SK-N-SH treated with all-trans-retinoic acid at 6 μM for 48 hours (cell line): Measurements from ENCODE around the gene BICD1.

Experiments
- ATAC-seq: fragments of 200-7000 bp; cut with Tn5 transposase; 3 replicates; pipeline ENCODE4 v1.9.1; 2020; ENCODE audit warnings: mild to moderate bottlenecking, moderate library complexity
- ARNTL ChIP-seq: fragments of 450-650 bp; formaldehyde crosslinking; IDR thresholded peaks from 2 replicates; pipeline ENCODE4 v1.5.0; 2020; ENCODE audit warnings: low read depth, mild to moderate bottlenecking, moderate library complexity, borderline replicate concordance
- BACH2 ChIP-seq: fragments of 250-450 bp; sonication (Bioruptor Pico); IDR thresholded peaks from 2 replicates; pipeline ENCODE4 v1.9.0; 2021; ENCODE audit warnings: mild to moderate bottlenecking, borderline replicate concordance
- CREB5 ChIP-seq: fragments of 250-450 bp; sonication (Bioruptor Pico); IDR thresholded peaks from 2 replicates; pipeline ENCODE4 v1.5.1; 2020; ENCODE audit warnings: low read depth, mild to moderate bottlenecking, moderate library complexity
- CSDC2 ChIP-seq: fragments of 250-450 bp; sonication (Bioruptor Pico); IDR thresholded peaks from 2 replicates; pipeline ENCODE4 v1.5.0; 2020; ENCODE audit warnings: mild to moderate bottlenecking, moderate library complexity
- GLIS3 ChIP-seq: fragments of 250-450 bp; sonication (Bioruptor Pico); IDR thresholded peaks from 2 replicates; pipeline ENCODE4 v1.5.0; 2020; ENCODE audit warnings: mild to moderate bottlenecking, moderate library complexity
- ISL1 ChIP-seq: fragments of 250-450 bp; sonication (Bioruptor Pico); IDR thresholded peaks from 2 replicates; pipeline ENCODE4 v2.1.2; 2022; ENCODE audit warnings: mild to moderate bottlenecking, moderate library complexity
- OSR1 ChIP-seq: fragments of 250-450 bp; sonication (Bioruptor Pico); IDR thresholded peaks from 2 replicates; pipeline ENCODE4 v1.8.0; 2022; ENCODE audit warnings: moderate library complexity, mild to moderate bottlenecking, inconsistent platforms
- POU6F1 ChIP-seq: fragments of 250-450 bp; sonication (Bioruptor Pico); IDR thresholded peaks from 2 replicates; pipeline ENCODE4 v1.8.0; 2021; ENCODE audit warnings: low read depth, mild to moderate bottlenecking, moderate library complexity, borderline replicate concordance
- PPARA ChIP-seq: fragments of 250-450 bp; sonication (Bioruptor Pico); IDR thresholded peaks from 2 replicates; pipeline ENCODE4 v1.5.0; 2020; ENCODE audit warnings: mild to moderate bottlenecking, borderline replicate concordance
- RARB ChIP-seq: fragments of 250-450 bp; sonication (Bioruptor Pico); IDR thresholded peaks from 2 replicates; pipeline ENCODE4 v1.8.0; 2021; ENCODE audit warnings: mild to moderate bottlenecking, moderate library complexity
- TCF4 ChIP-seq: fragments of 250-450 bp; sonication (Bioruptor Pico); IDR thresholded peaks from 2 replicates; pipeline ENCODE4 v1.8.0; 2021; ENCODE audit warnings: mild to moderate bottlenecking, moderate library complexity, borderline replicate concordance
- TOX ChIP-seq: fragments of 250-450 bp; sonication (Bioruptor Pico); IDR thresholded peaks from 2 replicates; pipeline ENCODE4 v1.8.0; 2021; ENCODE audit warnings: mild to moderate bottlenecking, moderate library complexity, borderline replicate concordance
- TSHZ2 ChIP-seq: fragments of 250-450 bp; sonication (Bioruptor Pico); IDR thresholded peaks from 2 replicates; pipeline ENCODE4 v1.5.0; 2020; ENCODE audit warnings: mild to moderate bottlenecking, moderate library complexity
- ZFP3 ChIP-seq: fragments of 250-450 bp; sonication (Bioruptor Pico); IDR thresholded peaks from 2 replicates; pipeline ENCODE4 v1.5.0; 2020; ENCODE audit warnings: mild to moderate bottlenecking, moderate library complexity
- ZFP30 ChIP-seq: fragments of 450-650 bp; formaldehyde crosslinking; IDR thresholded peaks from 2 replicates; pipeline ENCODE4 v1.5.0; 2022; ENCODE audit warnings: mild to moderate bottlenecking, moderate library complexity
- ZNF565 ChIP-seq: fragments of 450-650 bp; formaldehyde crosslinking; conservative IDR thresholded peaks from 2 replicates; pipeline ENCODE4 v1.5.0; 2020; ENCODE audit warnings: low read depth, mild to moderate bottlenecking, moderate library complexity
- ZNF70 ChIP-seq: fragments of 450-650 bp; formaldehyde crosslinking; IDR thresholded peaks from 2 replicates; pipeline ENCODE4 v1.5.0; 2020; ENCODE audit warnings: mild to moderate bottlenecking, moderate library complexity
- ZNF8 ChIP-seq: fragments of 450-650 bp; formaldehyde crosslinking; IDR thresholded peaks from 2 replicates; pipeline ENCODE4 v1.5.0; 2020; ENCODE audit warnings: mild to moderate bottlenecking, moderate library complexity

The BICD1 gene

GRCh38 chr12:32118806-32119205 lies 12.2 kb downstream of the BICD1 start:
- TF ChIP-seq BACH2 (CRISPR knock-in tag), result no peak
- no peak for TF ChIP-seq OSR1
- no peak for TF ChIP-seq PPARA
- no peak for TF ChIP-seq TSHZ2 (CRISPR knock-in tag)
- TF ChIP-seq POU6F1, result no peak
- no peak for TF ChIP-seq ZNF70
- TF ChIP-seq RARB (CRISPR knock-in tag), result no peak
- TF ChIP-seq ISL1, result no peak
- TF ChIP-seq ARNTL (CRISPR knock-in tag), result no peak
- no peak for ATAC-seq

- no peak for ATAC-seq
- no peak for TF ChIP-seq CSDC2 (CRISPR knock-in tag)
- 0 out of 2 replicates have a peak, but pooled peaks have one; percentile 7 for TF ChIP-seq ISL1
Measured at GRCh38 chr12:32120419-32120818, 13.8 kb downstream of the BICD1 start.

- TF ChIP-seq OSR1 (no peak), CREB5 (CRISPR knock-in tag) (no peak)
- ATAC-seq, result no peak; the same call in 1 of the 3 replicates
Measured at GRCh38 chr12:32124637-32125036, 18.0 kb downstream of the BICD1 start.

GRCh38 chr12:32125455-32126084 lies 18.9 kb downstream of the BICD1 start:
- ATAC-seq, result peak; percentile 58
- TF ChIP-seq ZFP3, result no peak
- TF ChIP-seq GLIS3 (CRISPR knock-in tag), result no peak
- no peak for TF ChIP-seq ZNF8 (CRISPR knock-in tag)
- TF ChIP-seq CREB5 (CRISPR knock-in tag), result no peak
- TF ChIP-seq ZNF565 (CRISPR knock-in tag), result no peak

GRCh38 chr12:32126720-32127119 lies 20.1 kb downstream of the BICD1 start:
- peak; percentile 86 for ATAC-seq
- TF ChIP-seq TOX (CRISPR knock-in tag) (no peak), ZNF565 (CRISPR knock-in tag) (no peak), BACH2 (CRISPR knock-in tag) (no peak), CSDC2 (CRISPR knock-in tag) (no peak), GLIS3 (CRISPR knock-in tag) (no peak), RARB (CRISPR knock-in tag) (no peak), TCF4 (no peak), OSR1 (no peak), ZFP30 (CRISPR knock-in tag) (no peak), PPARA (no peak), TSHZ2 (CRISPR knock-in tag) (no peak), ARNTL (CRISPR knock-in tag) (no peak), ISL1 (no peak), ZNF8 (CRISPR knock-in tag) (no peak)
